K562 treated with DMSO at 1 percent for 4 hours (cell line): Measurements from ENCODE around the gene GART. TPM values are rescaled to one million over a fixed set of nuclear protein-coding genes. Genes with fewer than 3 reads are reported as not detected.

Experiments
- total RNA-seq: library from RNA; unstranded; fragments of 300-600 nt; gene quantifications from 2 replicates; pipeline ENCODE4 v1.2.3, GENCODE V29; 2022; ENCODE audit not compliant: insufficient read depth

The GART gene
- 72.5 and 84.6 TPM in 2 replicates for total RNA-seq

DNA sequence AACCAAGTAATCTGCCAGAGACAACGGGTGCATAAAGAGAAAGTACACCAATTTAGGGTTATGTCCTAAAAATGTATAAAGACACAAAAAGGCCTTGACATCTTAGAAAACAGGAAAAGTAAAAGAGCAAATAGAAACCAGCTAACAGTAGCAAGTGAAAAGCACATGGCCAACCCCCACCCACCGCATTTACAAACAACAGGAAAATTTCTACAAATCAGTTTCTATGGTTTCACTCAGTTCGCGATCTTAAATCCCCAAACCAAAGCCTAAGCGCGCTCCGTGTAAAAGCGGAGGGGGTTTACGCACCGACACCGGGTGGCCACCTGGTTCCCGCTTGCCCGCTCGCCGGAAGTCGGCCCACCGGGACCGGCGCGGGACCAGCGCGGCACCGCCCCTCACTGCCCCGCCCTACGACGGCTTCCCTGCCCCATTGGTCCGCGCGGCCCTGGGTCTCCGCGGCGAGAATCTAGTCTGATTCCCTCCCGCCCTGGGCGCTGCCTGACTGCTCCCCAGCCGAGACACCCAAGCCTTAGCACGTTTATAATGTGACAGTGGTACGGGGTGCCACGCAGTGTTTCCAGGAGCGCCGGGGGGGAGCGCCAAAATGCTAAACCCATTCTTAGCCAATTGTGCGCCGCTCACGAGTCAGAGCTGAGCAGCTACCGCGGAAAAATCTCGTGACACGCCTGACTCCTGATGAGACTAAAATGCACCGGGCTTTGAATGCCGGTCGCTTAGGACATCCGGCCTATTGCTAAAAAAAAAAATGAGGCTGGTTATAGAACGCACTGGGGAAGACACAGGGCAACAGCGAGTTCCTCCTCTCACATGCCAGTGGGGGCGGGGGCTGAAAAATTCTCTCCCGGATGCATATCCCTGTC is at the start of gene GART:
TSS of gene GART (minus strand) at position 362 of the 884 bp plus-strand sequence. CDS start 2,802 bp downstream, outside the sequence.

DNA sequence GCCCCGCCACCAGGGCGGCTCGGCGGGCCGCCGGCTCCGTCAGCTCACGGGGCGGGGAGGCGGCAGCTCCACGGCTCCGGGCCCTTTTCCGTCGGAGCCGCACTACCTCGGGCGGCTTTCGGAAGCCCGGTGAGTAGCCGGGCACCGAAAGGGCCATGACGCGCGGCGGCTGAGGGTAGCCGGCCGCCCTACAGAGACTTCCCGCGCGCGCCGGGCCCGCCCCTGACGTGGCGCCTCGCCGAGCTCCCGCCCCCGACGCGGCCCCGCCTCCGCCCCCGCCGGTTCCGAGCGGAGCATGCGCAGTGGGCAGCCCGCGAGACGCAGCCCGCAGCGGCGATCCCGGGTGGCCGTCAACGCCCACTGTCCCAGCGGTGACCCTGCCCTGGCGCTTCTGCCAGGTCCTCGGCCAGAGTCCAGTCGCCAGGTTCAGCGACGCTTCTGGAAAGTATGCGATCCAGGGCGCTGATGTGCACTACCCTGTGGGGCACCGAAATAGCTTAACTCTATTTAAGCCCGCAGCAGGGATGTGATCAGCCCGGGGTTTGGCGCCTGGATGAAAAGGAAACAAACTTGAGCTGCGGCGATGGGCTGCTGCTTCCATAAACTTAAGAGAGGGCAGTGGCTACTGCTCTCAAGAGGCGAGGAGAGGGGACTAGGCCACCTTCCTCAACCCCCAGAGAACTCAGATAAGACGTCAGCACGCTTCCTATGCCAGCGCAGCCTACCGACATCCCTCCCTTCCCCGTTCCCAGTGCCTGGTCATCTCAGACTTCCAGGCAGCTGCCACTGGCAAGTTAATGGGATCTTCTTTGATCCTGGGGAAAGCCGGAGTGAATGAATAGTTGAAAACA is 46.8 kb upstream of the GART start, which contains the start of gene DONSON:
TSS of gene DONSON (minus strand) at position 200 of the 851 bp plus-strand sequence. CDS start at position 157, 43 bp downstream.

DNA sequence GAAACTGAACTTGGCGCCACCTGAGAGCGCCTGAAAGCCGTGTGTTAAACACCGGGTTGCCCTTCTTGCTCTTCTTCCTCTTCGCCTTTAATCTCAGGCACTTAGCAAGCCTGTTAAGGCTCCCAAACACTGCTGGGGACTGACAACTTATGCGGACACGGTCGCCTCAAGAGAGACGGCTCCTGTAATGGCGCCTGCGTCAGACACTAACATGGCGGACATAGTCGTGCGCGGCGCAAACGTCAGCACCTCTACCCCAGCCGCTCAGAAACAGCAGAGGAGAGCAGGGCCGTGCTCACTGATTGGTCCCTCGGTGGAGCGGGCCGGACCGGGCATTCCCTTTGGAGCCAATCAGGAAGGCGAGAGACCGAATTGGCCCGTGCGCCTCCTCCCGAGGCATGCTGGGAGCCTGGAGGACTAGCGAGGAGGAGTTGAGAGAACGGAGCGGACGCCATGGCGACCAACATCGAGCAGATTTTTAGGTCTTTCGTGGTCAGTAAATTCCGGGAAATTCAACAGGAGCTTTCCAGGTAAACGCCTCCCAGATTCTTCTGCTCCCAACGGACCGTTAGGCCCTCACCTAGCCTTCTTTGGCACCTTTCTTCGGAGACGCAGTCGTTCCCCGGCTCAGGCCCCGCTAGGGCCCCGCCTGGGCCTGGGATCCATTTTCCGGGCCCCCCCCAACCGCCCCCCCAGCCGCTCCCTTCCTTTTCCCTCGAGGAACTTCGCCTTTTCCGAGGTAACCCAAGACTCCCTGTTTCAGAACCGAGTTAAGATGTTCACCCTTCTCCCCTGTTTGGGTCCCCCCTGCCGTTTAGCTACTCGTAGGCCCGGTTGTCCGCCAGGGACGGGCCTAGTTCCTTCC is 955 bp upstream of the GART start, which contains the start of gene SON:
TSS of gene SON (plus strand) at position 399 of the 865 bp plus-strand sequence. CDS start at position 454, 55 bp downstream.

DNA sequence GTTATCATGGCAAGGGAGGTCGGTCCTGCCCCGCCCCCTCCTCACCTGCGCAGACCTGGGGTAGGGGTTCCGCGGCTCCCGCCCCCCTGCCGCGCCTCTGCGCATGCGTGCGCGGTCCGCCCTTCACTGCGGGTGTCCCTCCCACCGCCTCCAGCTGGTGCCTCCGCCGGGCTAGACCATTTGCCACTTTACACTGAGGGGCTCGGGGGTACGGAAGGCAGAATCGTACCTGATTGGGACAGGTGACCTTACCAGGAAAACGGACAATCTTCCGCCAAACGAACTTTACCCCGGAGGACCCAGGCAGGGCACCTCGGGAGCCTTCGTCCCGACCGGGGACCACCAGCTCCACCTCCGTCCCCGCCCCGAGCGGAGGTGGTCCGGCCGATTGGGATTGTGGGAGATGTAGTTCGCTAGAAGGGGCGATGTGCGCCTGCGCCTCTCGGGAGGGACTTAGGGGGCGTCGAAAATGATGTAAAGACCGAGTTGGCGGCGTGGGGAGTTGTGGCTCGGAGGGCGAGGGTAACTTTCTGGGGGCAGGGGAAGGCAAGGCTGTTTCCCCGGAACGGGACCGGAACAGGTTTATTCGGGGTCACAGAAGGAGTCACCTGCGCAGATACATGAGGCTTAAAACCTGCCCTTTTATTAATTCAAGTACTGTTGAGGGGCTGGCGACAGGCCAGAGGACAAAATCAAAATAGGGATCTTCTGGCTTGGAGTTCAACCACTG is 50.4 kb downstream of the GART start, which contains the start of gene DNAJC28:
TSS of gene DNAJC28 (minus strand) at position 344 of the 730 bp plus-strand sequence. CDS start 2,323 bp downstream, outside the sequence.

DNA sequence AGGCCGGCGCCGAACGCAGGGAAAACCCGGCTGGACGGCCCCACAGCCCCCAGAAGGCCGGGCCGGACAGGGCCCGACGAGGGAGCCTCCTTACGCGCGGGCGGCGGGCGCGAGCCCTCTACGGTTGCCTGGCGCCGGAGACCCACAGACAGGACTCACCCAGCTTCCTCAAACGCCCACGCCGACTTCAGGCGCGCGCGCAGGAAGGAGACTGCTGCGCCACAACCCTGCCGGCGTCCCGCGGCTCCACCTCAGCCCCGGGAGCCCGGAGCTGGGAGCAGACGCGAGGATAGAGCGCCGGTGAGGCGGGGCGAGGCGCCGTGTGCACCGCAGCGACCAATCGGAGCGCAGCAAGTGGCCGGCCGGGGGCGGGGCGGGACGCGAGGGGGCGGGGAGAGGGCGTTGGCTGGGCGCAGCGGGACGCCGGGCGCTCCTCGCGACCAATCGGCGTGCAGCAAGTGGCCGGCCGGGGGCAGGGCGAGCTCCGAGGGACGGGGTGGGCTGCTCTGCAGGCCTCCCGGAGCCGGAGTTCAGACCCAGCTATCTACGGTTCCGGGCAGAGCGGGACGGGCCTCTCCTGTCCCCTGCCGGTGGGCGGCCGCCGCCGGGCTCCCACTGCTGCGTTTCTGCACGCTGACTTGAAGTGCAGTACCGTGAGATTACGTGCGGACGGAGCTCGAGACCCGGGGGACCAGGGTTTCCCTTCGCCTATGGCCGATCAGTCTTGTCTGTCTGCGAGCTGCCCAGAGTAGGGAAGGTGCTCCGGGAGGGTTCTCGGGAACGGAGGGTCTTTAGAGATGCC is 62.0 kb downstream of the GART start, which contains the start of gene TMEM50B:
TSS of gene TMEM50B (minus strand) at position 296 of the 802 bp plus-strand sequence. CDS start 11,089 bp downstream, outside the sequence.

Other genes starting within 250 kb of the GART start
- gene IFNAR1, start 217.1 kb downstream of the GART start, total RNA-seq: 9.7 and 18.3 TPM in 2 replicates
- gene IFNGR2, start 138.7 kb downstream of the GART start, total RNA-seq: 20.0 and 21.0 TPM in 2 replicates
- 13.7 and 21.2 TPM in 2 replicates for gene TMEM50B, start 62.1 kb downstream of the GART start, total RNA-seq
- not detected in 2 replicates for gene DNAJC28, start 50.4 kb downstream of the GART start, total RNA-seq
- 94.8 and 127 TPM in 2 replicates for gene SON, start 921 bp upstream of the GART start, total RNA-seq
- gene DONSON, start 46.6 kb upstream of the GART start, total RNA-seq: 47.0 and 49.0 TPM in 2 replicates
- 17.4 and 17.5 TPM in 2 replicates for gene CRYZL1, start 99.6 kb upstream of the GART start, total RNA-seq
- gene ITSN1, start 100.4 kb upstream of the GART start, total RNA-seq: 3.9 TPM in 2 replicates